PFSK-1 (cell line): ENCODE measurements around the gene SS18L1.

Source experiments
- FOXP2 ChIP-seq: optimal IDR thresholded peaks from 2 replicates; pipeline ENCODE3; 2011; ENCODE audit warnings: borderline replicate concordance, control low read depth, inconsistent platforms; ENCODE audit not compliant: insufficient read depth; ENCODE audit errors: extremely low read length, extremely low read depth
- POLR2AphosphoS5 ChIP-seq: IDR thresholded peaks from 2 replicates; pipeline ENCODE4 v1.6.1; 2012; ENCODE audit warnings: low read depth, mild to moderate bottlenecking, control low read depth, low read length, moderate library complexity
- SIN3A ChIP-seq: IDR thresholded peaks from 2 replicates; pipeline ENCODE4 v1.6.1; 2012; ENCODE audit warnings: mild to moderate bottlenecking, low read length, moderate library complexity, borderline replicate concordance; ENCODE audit not compliant: insufficient read depth
- TAF1 ChIP-seq: IDR thresholded peaks from 2 replicates; pipeline ENCODE4 v1.6.1; 2012; ENCODE audit warnings: low read length, control low read depth, borderline replicate concordance; ENCODE audit not compliant: insufficient read depth
- TF ChIP-seq, protein P1 (sequence below), 2 experiments: IDR thresholded peaks; 2 replicates each; pipeline versions ENCODE4 v1.6.1 to v1.8.0; 2011 to 2012; ENCODE audit warnings: low read depth in 2 of 2, low read length in 2 of 2, control low read depth in 1 of 2, inconsistent platforms in 1 of 2, mild to moderate bottlenecking in 1 of 2, moderate library complexity in 1 of 2; ENCODE audit not compliant: insufficient read depth in 1 of 2

The SS18L1 gene

DNA sequence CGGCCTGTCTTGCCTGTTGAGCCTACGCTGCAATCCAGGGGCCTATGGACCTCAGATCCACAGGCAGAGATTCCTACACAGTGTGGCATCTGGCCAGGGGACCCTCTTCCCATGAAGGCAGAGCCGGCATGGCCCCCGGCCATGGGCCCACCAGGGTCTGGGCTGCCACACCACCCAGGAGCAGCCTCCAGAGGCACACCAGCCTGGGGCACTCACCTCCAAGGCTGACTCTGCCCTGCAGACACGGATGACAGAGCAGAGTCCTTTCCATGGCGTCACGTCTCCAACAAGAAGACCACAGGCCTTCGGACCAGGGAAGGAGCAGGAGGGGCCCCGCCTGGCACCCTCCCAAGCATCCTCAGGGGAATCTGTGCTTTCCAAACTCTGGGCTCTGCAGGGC, 80.0 kb downstream of the SS18L1 start:
- TF ChIP-seq, protein P1, sequence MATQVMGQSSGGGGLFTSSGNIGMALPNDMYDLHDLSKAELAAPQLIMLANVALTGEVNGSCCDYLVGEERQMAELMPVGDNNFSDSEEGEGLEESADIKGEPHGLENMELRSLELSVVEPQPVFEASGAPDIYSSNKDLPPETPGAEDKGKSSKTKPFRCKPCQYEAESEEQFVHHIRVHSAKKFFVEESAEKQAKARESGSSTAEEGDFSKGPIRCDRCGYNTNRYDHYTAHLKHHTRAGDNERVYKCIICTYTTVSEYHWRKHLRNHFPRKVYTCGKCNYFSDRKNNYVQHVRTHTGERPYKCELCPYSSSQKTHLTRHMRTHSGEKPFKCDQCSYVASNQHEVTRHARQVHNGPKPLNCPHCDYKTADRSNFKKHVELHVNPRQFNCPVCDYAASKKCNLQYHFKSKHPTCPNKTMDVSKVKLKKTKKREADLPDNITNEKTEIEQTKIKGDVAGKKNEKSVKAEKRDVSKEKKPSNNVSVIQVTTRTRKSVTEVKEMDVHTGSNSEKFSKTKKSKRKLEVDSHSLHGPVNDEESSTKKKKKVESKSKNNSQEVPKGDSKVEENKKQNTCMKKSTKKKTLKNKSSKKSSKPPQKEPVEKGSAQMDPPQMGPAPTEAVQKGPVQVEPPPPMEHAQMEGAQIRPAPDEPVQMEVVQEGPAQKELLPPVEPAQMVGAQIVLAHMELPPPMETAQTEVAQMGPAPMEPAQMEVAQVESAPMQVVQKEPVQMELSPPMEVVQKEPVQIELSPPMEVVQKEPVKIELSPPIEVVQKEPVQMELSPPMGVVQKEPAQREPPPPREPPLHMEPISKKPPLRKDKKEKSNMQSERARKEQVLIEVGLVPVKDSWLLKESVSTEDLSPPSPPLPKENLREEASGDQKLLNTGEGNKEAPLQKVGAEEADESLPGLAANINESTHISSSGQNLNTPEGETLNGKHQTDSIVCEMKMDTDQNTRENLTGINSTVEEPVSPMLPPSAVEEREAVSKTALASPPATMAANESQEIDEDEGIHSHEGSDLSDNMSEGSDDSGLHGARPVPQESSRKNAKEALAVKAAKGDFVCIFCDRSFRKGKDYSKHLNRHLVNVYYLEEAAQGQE (IDR thresholded peaks at IDR 0.05; ENCODE audit: insufficient read depth in 1 of 2, low read depth in 2 of 2, low read length in 2 of 2), result no peak
- no peak for TF ChIP-seq FOXP2
- TF ChIP-seq SIN3A, result no peak
- no peak for TF ChIP-seq TAF1
- TF ChIP-seq POLR2AphosphoS5, result no peak

DNA sequence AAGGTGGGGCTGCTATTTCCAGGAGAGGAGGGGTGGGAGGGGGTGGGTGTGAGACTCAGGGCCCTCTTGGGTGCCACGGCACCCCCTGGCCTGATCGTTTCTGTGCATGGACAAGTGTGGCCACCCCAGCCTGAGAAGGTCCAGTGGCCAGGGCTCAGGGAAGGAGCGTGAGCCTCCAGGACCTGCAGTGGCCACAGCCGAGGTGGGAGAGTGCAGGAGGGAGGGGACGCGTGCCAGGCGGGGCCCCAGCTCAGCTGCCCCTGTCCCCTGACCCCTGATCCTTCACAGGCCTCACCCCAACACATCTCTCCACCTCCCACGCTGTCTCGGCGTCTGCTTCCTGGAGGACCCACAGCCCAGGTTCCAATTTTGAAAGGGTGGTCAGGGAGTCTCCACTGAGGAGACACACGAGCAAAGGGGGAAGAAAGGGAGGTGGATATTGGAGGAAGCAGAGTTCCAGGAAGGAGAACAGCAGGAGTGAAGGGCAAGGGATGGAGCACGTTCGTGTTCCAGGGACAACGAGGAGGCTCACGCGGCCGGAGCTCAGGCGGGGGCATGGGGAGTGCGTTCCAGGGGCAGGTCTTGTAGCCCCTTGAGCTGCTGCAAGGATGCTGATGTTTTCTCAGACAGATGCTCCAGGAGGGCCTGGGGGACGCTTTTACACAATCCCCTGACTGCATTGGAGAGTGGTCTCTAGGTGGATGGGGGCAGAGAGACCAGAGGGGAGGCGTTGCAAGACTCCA, 80.7 kb downstream of the SS18L1 start:
- TF ChIP-seq SIN3A (no peak), POLR2AphosphoS5 (no peak), TAF1 (no peak), FOXP2 (no peak)
- TF ChIP-seq, protein P1 (IDR thresholded peaks at IDR 0.05; ENCODE audit: insufficient read depth in 1 of 2, low read depth in 2 of 2, low read length in 2 of 2), result no peak

DNA sequence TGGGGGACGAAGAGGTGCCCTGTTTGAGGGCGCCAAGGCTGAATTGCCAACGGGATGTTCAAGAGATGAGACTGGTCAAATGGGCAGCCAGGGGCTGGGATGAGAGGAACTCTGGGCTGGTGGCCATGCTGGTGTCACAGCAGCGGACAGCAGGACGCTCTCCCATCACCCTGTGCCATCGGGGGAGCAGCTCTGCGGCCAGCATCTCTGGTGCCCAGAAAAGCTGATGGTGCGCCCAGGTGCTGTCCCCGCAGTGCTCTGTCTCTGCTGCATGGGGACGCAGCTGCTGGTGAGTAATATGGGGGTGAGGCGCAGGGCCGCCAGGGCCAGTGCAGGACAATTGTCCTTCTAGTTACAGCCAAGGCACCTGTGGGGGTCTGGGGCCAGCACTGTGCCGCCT, 81.5 kb downstream of the SS18L1 start:
- TF ChIP-seq, protein P1 (IDR thresholded peaks at IDR 0.05; ENCODE audit: insufficient read depth in 1 of 2, low read depth in 2 of 2, low read length in 2 of 2), result no peak
- TF ChIP-seq TAF1 (no peak), FOXP2 (no peak), POLR2AphosphoS5 (no peak), SIN3A (no peak)

DNA sequence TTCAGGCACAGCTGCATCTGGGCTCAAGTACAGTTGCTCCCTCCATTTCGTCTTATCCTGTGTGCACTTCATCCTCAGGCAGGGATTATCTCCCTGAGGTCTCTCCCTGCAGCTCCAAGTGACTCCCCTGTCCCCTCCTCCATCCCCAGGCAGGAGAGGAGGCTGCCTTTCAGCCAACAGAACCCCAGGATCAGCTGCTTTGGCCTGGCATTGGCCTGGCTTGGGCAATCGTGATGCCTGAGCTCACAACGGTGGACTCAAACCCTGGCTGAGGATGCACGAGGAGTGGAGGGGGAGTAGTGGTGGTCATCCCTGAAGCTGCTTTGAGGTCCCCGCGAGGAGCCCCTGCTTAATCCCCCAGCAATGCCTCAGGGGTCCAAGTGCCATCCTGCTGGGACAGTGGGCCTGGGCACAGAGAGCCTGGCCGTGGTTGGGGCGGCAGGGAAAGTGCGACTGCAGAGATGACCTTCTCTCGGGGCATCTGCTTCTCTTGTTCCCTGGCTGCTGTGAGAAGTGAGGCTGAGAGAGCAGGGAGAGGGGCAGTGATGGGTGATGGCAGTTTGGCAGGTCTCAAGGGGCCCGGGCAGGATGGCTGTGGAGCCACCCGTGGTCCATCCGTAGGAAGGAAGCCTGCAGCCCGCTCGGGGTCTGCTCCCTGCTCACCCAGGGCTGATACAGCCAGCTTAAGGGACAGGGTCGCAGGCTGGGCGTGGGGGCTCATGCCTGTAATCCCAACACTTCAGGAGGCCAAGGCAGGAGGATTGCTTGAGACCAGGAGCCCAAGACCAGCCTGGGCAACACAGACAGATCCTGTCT, 82.5 kb downstream of the SS18L1 start:
- TF ChIP-seq POLR2AphosphoS5 (no peak), SIN3A (no peak), TAF1 (no peak)
- TF ChIP-seq, protein P1 (IDR thresholded peaks at IDR 0.05; ENCODE audit: insufficient read depth in 1 of 2, low read depth in 2 of 2, low read length in 2 of 2), result no peak
